Adipose tissue (tissue), 3 donors: ENCODE results near the gene MINAR2. TPM values are rescaled to one million over a fixed set of nuclear protein-coding genes. Genes with fewer than 3 reads are reported as not detected.

Experiments used
- H3K27ac ChIP-seq: one replicate; pipeline ENCODE4 v1.5.1; 2013; ENCODE audit warnings: low read depth, low read length
- WGBS, 3 donors: extraction: QIAGEN DNeasy Blood & Tissue Kit; methylation state at CpG; one replicate each; pipeline ENCODE4 v1.1.7; 2013; 5-methylcytosine and 5-hydroxymethylcytosine counted together
- polyA plus RNA-seq, 3 donors: library from polyadenylated mRNA; stranded (reverse); fragments of 200-250 nt; gene quantifications; one replicate each; pipeline ENCODE4 v1.2.3, GENCODE V29; 2013
- donor health status: healthy with polysubstance abuse.
- donor health status: Bipolar disorder and iron deficiency.
- donor health status: healthy.

The MINAR2 gene, protein sequence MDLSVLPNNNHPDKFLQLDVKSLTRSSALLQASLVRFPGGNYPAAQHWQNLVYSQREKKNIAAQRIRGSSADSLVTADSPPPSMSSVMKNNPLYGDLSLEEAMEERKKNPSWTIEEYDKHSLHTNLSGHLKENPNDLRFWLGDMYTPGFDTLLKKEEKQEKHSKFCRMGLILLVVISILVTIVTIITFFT
- polyA plus RNA-seq, result not detected

DNA sequence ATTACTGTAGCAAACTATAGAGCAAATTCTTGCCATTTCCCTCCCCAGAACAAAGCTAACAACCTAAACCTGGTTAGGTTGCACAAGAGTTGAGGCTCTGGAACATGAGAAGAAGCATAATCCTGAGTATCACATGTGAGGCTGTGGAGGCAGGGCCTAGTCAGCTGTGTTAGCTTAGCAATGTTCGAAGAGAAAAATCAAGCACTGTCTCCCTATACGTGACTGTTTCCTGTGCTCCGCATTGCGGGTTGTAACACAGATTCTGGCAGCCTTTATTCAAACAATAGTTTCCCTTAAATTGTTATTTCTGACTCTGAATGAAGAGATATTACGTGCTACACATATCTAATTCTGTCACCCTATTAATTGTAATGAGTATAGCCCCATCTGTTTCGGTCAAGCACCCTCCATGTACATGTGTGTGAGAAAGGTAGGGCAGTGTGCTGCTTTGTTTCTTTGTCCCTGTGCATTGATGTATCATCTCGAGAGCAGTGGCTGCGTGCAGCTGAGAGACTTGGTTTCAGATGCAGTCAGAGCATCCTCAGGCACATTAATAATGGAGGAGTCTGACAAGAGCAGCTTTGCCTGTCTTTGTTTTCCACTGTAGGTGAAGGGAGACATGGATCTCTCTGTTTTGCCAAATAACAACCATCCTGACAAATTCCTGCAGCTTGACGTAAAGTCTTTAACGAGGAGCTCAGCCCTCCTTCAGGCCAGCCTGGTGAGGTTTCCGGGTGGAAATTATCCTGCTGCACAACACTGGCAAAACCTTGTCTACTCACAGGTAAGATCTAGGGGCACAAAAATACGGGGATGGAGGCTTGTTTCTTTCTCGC lies at the start of gene MINAR2:
MINAR2 (plus strand) TSS at position 523 of the 836 bp plus-strand sequence; CDS start at position 620, 97 bp downstream.
- WGBS, 3 donors, result 78 to 87% (median 87%) methylated on average over 13 of the region's 13 CpGs
- H3K27ac ChIP-seq, result no peak within 1 kb of the TSS

DNA sequence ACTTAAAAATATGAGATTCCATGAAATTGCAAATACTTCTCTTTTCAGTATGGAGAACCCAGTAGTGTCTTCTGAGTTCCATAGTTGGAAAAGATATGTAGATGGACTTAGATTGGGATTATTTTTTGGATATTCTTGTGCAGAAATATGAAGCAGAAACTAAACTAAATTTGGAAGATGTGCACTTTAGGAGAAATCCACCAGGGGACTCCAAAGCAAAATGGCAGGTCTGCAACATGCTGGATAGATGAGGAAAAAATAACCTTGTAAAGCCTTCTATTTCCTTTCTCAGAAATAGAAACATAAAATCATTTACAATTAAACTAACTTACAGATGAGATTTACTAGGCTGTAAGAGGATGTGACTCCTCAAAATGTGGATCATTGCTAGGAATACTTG lies 49.2 kb upstream of the MINAR2 start:
- H3K27ac ChIP-seq, result no peak overlapping the region

DNA sequence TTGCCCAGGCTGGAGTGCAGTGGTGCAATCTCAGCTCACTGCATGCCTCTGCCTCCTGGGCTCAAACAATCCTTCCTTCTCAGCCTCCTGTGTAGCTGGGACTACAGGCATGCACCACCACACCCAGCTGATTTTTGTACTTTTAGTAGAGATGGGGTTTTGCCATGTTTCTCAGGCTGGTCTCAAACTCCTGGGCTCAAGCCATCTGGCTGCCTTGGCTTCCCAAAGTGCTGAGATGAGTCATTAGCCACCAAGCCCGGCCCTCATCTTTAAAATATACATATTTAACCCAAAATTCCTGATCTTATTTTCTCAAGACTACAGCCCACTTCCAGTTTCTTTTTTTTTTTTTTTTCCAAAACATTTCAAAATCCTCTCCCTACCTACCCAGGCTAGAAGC lies 31.7 kb upstream of the MINAR2 start:
- H3K27ac ChIP-seq, result no peak overlapping the region
- 33 to 60% (median 55%) methylated on average over 1 of the region's 1 CpG for WGBS, 3 donors

DNA sequence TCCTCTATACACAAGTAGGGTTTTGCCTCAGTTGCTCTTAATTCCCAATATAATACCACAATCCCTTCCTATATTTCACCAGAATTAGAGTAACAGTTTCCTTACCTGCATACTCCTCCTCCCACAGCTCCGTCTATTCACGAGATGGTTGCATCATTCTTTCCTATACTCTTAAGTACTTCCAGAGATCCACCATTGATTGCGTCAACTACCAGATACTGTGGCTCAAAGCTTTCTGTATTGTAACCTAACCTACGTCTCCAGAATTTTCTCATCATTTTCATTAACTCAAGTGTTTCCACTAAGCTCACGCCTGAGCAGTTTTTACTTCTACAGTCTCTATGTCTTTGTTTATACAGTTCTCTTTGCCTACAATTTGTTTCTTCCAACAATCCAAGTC lies 31.2 kb upstream of the MINAR2 start:
- H3K27ac ChIP-seq, result no peak overlapping the region
- 82 to 87% (median 87%) methylated on average over 5 of the region's 5 CpGs for WGBS, 3 donors

DNA sequence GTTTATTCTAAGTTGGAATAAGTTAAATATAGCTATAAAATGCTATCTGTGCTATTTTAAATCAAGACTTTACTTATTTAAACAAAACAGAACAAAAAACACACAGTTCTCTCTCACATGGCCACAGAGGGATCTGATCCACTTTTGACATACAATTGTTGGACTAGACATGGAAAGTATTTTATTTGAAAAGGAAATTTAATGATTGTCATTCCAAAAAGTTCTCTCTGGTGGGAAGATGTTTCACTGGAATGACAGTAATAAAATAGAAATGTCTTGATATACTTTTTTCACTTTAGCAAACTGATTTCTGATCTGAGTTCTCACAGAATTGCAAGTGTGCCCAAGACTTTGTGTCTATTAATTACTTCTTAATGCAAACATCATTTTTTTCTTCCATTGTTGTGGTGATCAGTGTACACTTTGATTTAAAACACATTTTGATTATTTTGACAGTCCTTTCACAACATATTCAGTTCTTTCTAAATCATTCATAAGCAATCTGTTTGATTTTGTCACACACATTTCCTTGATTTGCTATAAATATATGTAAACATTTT lies 30.1 kb upstream of the MINAR2 start:
- H3K27ac ChIP-seq, result no peak overlapping the region

DNA sequence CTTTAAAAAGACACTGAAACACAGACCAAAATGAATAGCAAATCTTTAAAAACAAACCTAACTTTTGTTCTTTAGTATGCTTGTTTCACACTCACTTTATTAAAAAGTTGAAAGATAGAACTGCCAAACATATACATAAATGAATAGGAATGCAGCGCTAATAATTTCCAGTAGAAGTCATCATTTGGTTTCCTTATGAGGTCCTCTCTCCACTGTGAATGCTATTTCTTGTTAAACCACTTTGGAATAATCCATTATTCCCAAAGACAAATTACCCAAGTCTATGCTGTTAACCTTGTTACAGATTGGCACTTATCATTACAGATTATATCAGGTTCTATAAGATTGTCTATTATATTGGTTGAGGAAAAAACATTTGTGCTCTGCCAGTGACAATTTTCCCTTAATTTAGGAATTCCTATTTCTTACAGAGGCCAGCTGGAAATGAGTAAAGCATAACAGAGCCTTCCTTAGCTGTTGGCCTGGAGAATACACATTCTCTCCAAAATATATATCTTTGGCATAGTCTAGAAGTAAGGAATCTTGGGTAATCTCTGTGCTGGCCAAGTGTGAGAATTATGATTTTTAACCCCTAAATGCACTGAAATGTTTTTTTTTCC lies 29.3 kb upstream of the MINAR2 start:
- 53 to 84% (median 67%) methylated on average over 1 of the region's 1 CpG for WGBS, 3 donors
- H3K27ac ChIP-seq, result no peak overlapping the region

DNA sequence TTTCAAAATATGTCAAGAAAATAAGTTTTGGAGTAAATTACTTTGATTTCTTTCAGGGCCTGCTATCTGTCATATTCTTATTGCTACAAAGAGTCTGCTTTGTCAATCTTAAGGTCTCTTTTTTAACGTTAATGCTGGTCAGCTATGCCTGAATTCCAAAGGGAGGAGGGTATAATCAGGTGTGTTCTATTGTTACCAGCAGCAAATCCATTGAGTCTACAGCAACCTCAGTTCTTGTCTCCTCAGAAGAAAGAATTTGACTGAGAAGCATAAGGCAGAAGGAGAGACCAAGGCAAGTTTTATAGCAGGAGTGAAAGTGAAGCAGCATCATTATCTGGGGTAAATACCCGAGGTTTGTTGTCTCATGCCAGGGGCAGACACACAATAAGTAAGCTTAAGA lies 23.7 kb upstream of the MINAR2 start:
- H3K27ac ChIP-seq, result no peak overlapping the region
- WGBS, 3 donors, result 25 to 38% (median 36%) methylated on average over 2 of the region's 2 CpGs

DNA sequence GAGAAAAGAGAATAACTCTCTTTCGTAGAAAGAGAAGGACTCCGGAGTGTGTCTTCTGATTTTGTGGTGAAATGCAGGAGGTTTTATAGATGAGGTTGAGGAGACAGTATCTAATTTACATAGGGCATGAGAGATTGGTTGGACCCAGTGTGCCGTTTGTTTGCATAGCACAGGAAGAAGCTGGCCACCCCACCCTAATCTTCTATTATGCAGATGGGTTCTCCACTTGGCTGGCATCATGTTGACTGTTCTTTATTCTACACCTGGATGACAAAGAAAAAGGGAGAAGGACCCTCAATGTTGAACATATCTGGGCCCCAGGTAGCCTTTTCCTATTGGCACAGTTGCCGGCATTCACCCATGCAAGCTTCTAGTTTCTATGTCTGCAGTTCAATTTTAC lies 23.2 kb upstream of the MINAR2 start:
- 88 to 90% (median 89%) methylated on average over 4 of the region's 4 CpGs for WGBS, 3 donors

DNA sequence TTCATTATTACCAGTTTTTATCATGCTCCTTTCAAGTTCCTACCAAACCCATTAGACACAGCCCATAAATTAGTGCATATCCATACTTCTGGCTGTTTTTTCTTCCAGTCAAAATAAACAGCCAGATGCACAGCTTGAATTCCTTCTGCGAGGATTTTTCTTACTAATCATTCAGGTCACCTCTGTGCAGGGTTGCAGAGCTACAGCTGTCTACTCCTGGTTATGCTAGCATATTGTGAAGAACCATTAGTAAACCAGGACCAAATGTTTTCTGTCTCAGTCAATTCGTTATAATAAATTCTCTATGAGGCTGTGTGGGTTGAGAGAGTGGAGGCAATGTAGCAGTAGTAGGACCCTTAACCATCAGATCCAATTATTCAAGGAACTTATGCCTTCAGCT lies 8.1 kb upstream of the MINAR2 start:
- H3K27ac ChIP-seq, result no peak overlapping the region
- 64 to 81% (median 75%) methylated on average over 2 of the region's 2 CpGs for WGBS, 3 donors

More for the DNA sequence above, 23.2 kb upstream of the MINAR2 start:
- H3K27ac ChIP-seq, result no peak overlapping the region

DNA sequence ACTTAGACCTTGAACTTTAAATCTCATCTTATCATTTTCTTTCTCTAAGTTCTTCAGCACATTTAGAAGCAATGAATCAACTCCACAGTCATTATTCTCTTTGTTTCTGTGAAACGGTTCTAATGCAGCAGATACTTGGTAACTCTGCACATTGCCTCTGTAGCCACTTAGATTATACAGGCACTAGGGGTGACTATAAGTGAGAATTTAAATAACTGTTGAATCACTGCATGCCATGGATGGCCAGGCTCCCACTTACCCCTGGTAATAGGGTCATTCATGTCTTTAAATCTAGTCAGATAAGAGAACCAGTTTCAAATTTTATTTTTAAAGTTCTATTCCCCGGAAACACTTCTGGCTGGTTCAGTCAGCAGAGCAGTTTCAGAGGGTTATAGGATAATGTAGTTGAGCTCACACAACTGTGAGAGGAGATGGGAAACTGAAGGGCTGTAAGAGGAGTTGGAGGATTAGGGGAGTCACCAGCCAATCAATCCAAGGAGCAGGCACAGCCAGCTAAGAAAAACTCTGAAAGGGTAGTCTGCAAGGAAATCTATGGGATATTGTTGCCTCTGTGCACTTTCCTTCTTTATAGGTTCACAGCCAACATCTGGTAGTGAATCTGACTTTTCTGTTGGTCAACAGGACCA lies 4.2 kb upstream of the MINAR2 start:
- H3K27ac ChIP-seq, result no peak overlapping the region
- WGBS, 3 donors, result 71 to 74% (median 71%) methylated on average over 2 of the region's 2 CpGs

DNA sequence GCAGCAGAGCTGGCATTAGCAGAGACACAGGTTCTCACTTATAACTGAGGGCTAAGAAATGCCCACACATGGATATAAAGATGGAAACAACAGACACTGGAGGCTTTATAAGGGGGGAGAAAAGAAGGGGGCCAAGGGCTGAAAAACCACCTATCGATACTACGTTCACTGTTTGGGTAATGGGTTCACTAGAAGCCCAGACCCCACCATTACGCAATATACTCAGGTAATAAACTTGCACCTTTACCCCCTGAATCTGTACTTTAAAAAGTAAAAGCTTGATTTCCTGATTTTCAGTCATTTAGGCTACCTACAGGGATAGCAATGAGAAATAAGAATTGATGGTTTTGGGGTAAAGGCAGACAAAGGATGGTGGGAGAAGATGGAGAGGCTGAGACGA lies 1.9 kb upstream of the MINAR2 start:
- no peak overlapping the region for H3K27ac ChIP-seq
- 85 to 94% (median 89%) methylated on average over 4 of the region's 4 CpGs for WGBS, 3 donors

DNA sequence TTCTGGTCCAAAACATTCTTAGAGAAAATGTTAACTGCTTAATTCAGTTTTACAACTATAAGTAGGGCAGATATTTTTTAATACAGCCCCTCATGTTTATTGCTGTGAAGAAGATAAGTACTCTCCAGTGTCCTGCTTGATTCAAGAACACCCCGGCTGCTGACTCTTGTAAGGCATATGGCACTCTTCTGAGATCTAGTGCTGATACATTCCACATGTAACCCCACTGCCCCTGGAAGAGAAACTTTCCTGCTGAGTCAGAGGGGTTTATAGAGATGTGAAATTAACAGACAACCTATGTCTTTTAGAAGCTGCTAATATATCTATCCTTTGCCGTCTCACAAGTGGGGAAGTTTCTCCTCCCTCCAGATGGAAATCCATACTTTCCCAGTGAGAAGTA lies 1.0 kb upstream of the MINAR2 start:
- WGBS, 3 donors, result 70 to 82% (median 77%) methylated on average over 2 of the region's 2 CpGs

DNA sequence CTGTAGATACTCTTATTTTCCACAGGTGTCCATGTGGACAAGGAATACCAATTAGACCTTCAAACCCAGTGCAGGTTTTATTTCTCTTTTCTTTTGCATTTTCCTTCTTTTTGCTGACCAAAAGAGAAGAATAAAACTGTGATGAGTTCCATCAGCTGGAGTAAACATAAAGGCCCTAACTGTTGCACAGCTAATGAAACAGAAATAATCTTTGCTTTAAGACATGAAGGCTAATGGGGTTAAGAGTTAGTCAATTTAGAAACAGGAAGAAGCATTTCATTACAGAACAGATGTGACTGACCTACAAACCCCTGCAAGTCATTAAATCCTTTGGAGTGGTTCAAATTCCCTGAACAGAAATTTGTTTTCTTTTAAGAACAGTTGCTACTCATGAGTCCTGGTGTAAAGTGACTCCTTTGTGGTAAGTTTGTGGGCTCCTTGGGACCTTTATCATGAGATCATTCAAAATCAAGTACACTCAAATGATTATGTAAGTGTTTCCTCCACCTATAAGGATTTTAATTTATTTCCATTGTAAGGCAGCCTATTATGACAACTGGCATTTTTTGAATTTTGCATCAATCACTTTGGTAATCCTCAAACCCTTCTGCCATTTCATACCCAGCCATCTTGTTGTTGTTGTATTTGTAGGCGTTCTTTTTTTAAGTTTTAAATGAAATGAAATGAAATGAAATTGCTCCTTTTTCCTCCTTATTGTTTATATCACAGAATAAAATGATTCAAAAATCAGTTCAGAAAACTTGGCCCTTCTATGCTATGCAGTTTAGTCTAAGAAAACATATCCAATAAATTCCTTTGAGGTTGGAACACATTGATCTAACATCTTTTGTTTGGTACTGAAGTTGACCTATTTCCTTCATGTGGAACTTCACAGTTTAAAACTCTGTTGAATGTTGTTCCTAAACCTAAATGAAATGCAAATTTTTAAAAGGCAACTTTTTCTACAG lies 1.3 kb downstream of the MINAR2 start:
- WGBS, 3 donors, result 72 to 87% (median 86%) methylated on average over 1 of the region's 1 CpG
- no peak overlapping the region for H3K27ac ChIP-seq

More for the DNA sequence above, 1.0 kb upstream of the MINAR2 start:
- no peak overlapping the region for H3K27ac ChIP-seq

DNA sequence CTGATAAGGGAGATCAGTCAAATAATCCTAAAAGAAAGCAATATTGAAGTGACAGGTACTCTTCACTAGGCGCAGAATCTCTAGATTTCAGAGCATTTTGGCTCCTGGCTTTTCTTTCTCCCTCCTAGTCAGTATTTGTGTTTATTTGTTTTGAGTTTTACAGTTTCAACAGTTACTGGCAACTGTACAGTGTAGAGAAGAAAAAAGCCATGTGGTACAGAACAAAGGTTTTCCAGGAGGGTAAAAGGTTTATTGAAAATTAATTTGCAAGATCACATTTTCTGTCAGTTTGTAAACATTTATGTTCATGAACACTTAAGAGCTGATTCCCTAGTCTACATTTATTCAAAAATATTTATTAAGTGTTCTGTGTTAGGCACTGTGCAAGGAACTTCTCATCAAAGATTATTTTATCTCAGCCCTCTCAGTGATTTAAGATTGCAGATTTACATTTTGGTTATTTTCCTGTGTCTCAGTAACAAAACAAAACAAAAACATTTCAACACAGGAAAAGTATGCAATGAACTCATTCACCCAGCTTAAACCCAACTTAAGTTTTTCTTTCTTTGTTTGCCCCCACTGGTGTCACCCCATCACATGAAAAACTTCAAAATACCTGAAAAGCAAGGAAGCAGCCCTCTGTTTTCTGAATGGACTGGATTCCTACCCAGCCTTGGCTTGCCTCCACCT lies 12.9 kb downstream of the MINAR2 start:
- WGBS, 3 donors, result 67 to 92% (median 84%) methylated on average over 1 of the region's 1 CpG

DNA sequence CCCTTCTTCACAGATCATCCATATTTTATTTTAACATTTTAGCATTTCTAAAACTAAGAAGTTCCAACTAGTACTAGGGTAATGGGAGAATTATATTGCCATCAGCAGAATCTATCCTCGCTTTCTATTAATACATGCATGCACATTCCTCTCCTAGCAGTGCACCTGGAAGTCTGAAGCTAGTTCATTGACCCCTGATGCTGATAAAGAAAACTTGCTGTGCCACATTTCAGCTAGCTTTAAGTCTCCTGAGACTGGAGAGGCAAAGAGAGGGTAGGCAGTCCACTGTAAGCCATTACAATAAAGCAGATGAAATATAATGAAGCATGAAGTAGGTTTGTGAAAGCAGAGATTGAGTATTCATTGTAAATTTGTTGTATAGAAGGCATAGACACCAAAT lies 15.8 kb downstream of the MINAR2 start:
- no peak overlapping the region for H3K27ac ChIP-seq
- WGBS, 3 donors, result 91 to 93% (median 93%) methylated on average over 1 of the region's 1 CpG

More for the DNA sequence above, 12.9 kb downstream of the MINAR2 start:
- no peak overlapping the region for H3K27ac ChIP-seq

DNA sequence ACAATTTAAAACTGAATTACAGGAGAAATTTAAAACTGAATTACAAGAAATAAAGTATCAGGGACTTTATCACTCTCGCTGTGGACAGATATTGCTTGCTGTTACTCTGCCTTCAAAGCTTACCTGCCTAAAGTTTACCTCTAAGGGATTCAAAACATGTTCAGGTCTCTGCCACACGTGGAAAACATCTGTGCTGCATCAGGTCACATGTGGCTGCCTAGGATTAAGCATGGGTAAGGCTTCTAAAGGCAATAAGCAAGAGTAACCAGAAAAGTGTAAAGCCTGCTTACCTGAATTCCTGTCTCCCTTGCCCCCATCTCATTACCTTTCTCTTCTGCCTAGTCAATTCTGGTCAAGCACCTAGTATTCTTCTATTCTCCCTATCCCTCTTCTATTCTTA lies 18.9 kb downstream of the MINAR2 start:
- H3K27ac ChIP-seq, result no peak overlapping the region
- WGBS, 3 donors, result 75 to 91% (median 81%) methylated on average over 2 of the region's 2 CpGs

DNA sequence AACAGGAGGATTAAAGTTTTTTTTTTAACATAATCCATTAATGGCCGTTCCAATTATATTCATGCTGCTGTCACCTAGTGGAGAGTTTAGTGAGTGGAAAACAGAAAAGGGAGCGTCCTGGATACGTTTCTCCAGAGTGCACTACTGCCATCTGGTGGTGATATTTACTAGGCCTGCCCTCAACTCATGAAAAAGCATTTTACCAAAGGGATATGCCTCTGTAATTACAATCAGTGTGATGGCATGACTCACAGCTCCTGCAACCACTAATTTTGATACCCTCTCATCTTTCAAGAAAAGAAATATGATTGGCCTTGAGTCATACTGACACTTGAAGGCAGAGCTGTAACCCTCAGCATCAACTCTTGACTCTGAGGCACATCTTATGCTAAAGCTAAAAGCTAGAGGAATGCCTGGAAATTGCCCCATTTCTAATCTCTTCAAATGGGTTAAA lies 20.1 kb downstream of the MINAR2 start:
- H3K27ac ChIP-seq, result no peak overlapping the region
- WGBS, 3 donors, result 0 to 1% (median 0%) methylated on average over 3 of the region's 3 CpGs
